DOHH2 (cell line): ENCODE data around the gene ADAMTS8.

Experiments used
- H3F3A ChIP-seq: fragments of 200-600 bp; sonication (generic), shearing (Covaris generic); 2 replicates; pipeline ENCODE4 v1.6.0; 2016; ENCODE audit warnings: antibody characterized with exemption, mild to moderate bottlenecking; ENCODE audit not compliant: control insufficient read depth, insufficient read depth
- H3K27ac ChIP-seq: fragments of 200-600 bp; sonication (generic); 2 replicates; pipeline ENCODE4 v1.5.1; 2014; ENCODE audit warnings: low read depth, mild to moderate bottlenecking, low read length, moderate library complexity
- H3K27me3 ChIP-seq: fragments of 200-600 bp; sonication (generic); 2 replicates; pipeline ENCODE4 v1.6.1; 2014; ENCODE audit warnings: mild to moderate bottlenecking, low read length, mixed read lengths; ENCODE audit not compliant: control insufficient read depth
- H3K36me3 ChIP-seq: fragments of 200-600 bp; sonication (generic); 2 replicates; pipeline ENCODE4 v1.6.1; 2014; ENCODE audit warnings: mild to moderate bottlenecking, low read length, moderate library complexity, mixed read lengths; ENCODE audit not compliant: control insufficient read depth
- H3K4me1 ChIP-seq: fragments of 200-600 bp; sonication (generic); 2 replicates; pipeline ENCODE4 v1.6.1; 2014; ENCODE audit warnings: mild to moderate bottlenecking, low read length, mixed read lengths; ENCODE audit not compliant: control insufficient read depth
- H3K4me2 ChIP-seq: fragments of 200-600 bp; sonication (generic); 2 replicates; pipeline ENCODE4 v1.6.0; 2014; ENCODE audit warnings: mild to moderate bottlenecking, low read length, moderate library complexity
- H3K4me3 ChIP-seq: fragments of 200-600 bp; sonication (generic); 2 replicates; pipeline ENCODE4 v1.5.1; 2014; ENCODE audit warnings: mild to moderate bottlenecking, low read length, mixed read lengths
- H3K79me2 ChIP-seq: fragments of 200-600 bp; sonication (generic); 2 replicates; pipeline ENCODE4 v1.6.1; 2014; ENCODE audit warnings: mild to moderate bottlenecking, low read length, mixed read lengths; ENCODE audit not compliant: control insufficient read depth
- H3K9me2 ChIP-seq: fragments of 200-600 bp; sonication (generic); replicated peaks from 2 replicates; pipeline ENCODE4 v1.6.1; 2014; ENCODE audit warnings: mild to moderate bottlenecking, low read length, mixed read lengths; ENCODE audit not compliant: control insufficient read depth
- H3K9me3 ChIP-seq: fragments of 200-600 bp; sonication (generic); 2 replicates; pipeline ENCODE4 v1.6.1; 2014; ENCODE audit warnings: antibody characterized with exemption, low read length, mixed read lengths; ENCODE audit not compliant: control insufficient read depth, insufficient read depth
- H4K20me1 ChIP-seq: fragments of 200-600 bp; sonication (generic); 2 replicates; pipeline ENCODE4 v1.6.0; 2014; ENCODE audit warnings: low read depth, mild to moderate bottlenecking, antibody characterized with exemption, low read length, moderate library complexity; ENCODE audit not compliant: control insufficient read depth, insufficient read depth
- EZH2phosphoT487 ChIP-seq: fragments of 200-600 bp; sonication (generic); IDR thresholded peaks from 2 replicates; pipeline ENCODE4 v1.6.1; 2017; ENCODE audit warnings: borderline replicate concordance, mild to moderate bottlenecking, antibody characterized with exemption, low read length, moderate library complexity, mixed read lengths
- TF ChIP-seq, protein P1 (sequence below): fragments of 200-600 bp; sonication (generic); IDR thresholded peaks from one replicate; pipeline ENCODE4 v1.5.1; 2014; ENCODE audit warnings: antibody characterized with exemption, mild to moderate bottlenecking, low read depth, low read length; ENCODE audit not compliant: poor library complexity, severe bottlenecking

Gene ADAMTS8

GRCh38 chr11:130457623-130458409 is 29.4 kb upstream of the ADAMTS8 start:
- Histone ChIP-seq H3K9me3 (no peaks in the 10 kb centered on the region), H3K36me3 (no peaks in the 10 kb centered on the region), H3K79me2 (no peaks in the 10 kb centered on the region), H3K4me2 (no peak overlapping the region), H3K4me1 (no peaks in the 10 kb centered on the region), H3K27ac (no peak overlapping the region), H3F3A (no peaks in the 10 kb centered on the region), H4K20me1 (no peaks in the 10 kb centered on the region), H3K9me2 (no peaks in the 10 kb centered on the region), H3K27me3 (no peaks in the 10 kb centered on the region), H3K4me3 (no peak overlapping the region)
- TF ChIP-seq, protein P1, sequence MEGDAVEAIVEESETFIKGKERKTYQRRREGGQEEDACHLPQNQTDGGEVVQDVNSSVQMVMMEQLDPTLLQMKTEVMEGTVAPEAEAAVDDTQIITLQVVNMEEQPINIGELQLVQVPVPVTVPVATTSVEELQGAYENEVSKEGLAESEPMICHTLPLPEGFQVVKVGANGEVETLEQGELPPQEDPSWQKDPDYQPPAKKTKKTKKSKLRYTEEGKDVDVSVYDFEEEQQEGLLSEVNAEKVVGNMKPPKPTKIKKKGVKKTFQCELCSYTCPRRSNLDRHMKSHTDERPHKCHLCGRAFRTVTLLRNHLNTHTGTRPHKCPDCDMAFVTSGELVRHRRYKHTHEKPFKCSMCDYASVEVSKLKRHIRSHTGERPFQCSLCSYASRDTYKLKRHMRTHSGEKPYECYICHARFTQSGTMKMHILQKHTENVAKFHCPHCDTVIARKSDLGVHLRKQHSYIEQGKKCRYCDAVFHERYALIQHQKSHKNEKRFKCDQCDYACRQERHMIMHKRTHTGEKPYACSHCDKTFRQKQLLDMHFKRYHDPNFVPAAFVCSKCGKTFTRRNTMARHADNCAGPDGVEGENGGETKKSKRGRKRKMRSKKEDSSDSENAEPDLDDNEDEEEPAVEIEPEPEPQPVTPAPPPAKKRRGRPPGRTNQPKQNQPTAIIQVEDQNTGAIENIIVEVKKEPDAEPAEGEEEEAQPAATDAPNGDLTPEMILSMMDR: no peak
- TF ChIP-seq EZH2phosphoT487: no peak

DNA sequence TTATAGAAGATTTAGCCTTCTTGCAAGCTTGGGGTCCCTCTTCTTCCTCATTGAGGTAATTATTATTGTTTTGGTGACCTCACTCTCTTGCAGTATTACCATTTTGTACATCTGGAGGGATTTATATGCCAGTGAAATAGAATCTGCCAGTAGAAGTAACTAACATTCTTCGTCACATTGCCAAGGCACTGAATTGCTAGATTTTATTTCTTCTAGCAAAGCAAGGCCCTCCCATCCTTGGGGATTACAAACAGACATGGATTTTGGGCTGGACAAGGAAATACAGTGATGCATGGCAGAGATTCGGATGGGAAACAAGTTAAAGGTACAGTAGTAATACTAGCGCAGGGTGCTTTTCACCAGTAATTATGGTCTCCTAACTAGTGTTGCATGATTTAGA is 27.9 kb upstream of the ADAMTS8 start:
- Histone ChIP-seq H3K4me1 (no peaks in the 10 kb centered on the region), H3K27ac (no peak overlapping the region), H3K4me3 (no peak overlapping the region), H3K27me3 (no peaks in the 10 kb centered on the region), H3K9me3 (no peaks in the 10 kb centered on the region), H3K4me2 (no peak overlapping the region), H3K79me2 (no peaks in the 10 kb centered on the region), H3K9me2 (no peaks in the 10 kb centered on the region), H3F3A (no peaks in the 10 kb centered on the region), H3K36me3 (no peaks in the 10 kb centered on the region), H4K20me1 (no peaks in the 10 kb centered on the region)
- TF ChIP-seq, protein P1: no peak
- no peak for TF ChIP-seq EZH2phosphoT487

- Histone ChIP-seq H3K4me1 (no peaks in the 10 kb centered on the region), H3F3A (no peaks in the 10 kb centered on the region), H3K36me3 (no peaks in the 10 kb centered on the region), H3K27me3 (no peaks in the 10 kb centered on the region), H3K27ac (no peak overlapping the region), H3K4me2 (no peak overlapping the region), H3K79me2 (no peaks in the 10 kb centered on the region), H3K9me3 (no peaks in the 10 kb centered on the region), H3K4me3 (no peak overlapping the region), H4K20me1 (no peaks in the 10 kb centered on the region), H3K9me2 (no peaks in the 10 kb centered on the region)
- no peak for TF ChIP-seq EZH2phosphoT487
- TF ChIP-seq, protein P1: no peak
These were observed 27.2 kb upstream of the ADAMTS8 start for GRCh38 chr11:130455483-130456127.
